PFSK-1 (cell line): ENCODE results near the gene PTH2.

ENCODE experiments used
- POLR2AphosphoS5 ChIP-seq: IDR thresholded peaks from 2 replicates; pipeline ENCODE4 v1.6.1; 2012; ENCODE audit warnings: low read depth, mild to moderate bottlenecking, control low read depth, low read length, moderate library complexity
- REST ChIP-seq, 2 experiments: IDR thresholded peaks; 2 replicates each; pipeline versions ENCODE4 v1.6.1 to v1.8.0; 2011 to 2012; ENCODE audit warnings: low read depth in 2 of 2, low read length in 2 of 2, control low read depth in 1 of 2, inconsistent platforms in 1 of 2, mild to moderate bottlenecking in 1 of 2, moderate library complexity in 1 of 2; ENCODE audit not compliant: insufficient read depth in 1 of 2
- SIN3A ChIP-seq: IDR thresholded peaks from 2 replicates; pipeline ENCODE4 v1.6.1; 2012; ENCODE audit warnings: mild to moderate bottlenecking, low read length, moderate library complexity, borderline replicate concordance; ENCODE audit not compliant: insufficient read depth
- TAF1 ChIP-seq: IDR thresholded peaks from 2 replicates; pipeline ENCODE4 v1.6.1; 2012; ENCODE audit warnings: low read length, control low read depth, borderline replicate concordance; ENCODE audit not compliant: insufficient read depth

- TF ChIP-seq REST (IDR thresholded peaks at IDR 0.05; ENCODE audit: insufficient read depth in 1 of 2, low read depth in 2 of 2, low read length in 2 of 2) (no peak), POLR2AphosphoS5 (no peak), TAF1 (no peak), SIN3A (no peak)
These were observed 6.2 kb downstream of the PTH2 start for GRCh38 chr19:49417088-49417487.
